AG09319 (cell line): ENCODE measurements around the gene CSNK2A1.
A peak's percentile ranks its signal among the peaks of the same experiment; 100 is the strongest.
"Not testable (repeated sequence)": the region's sequence is repeated elsewhere in the genome, so short reads cannot be mapped to it uniquely, and the experiment has no call there.

Experiments
- DNase-seq: peaks from one replicate; pipeline ENCODE4 v3.0.0-alpha.2; 2010; ENCODE audit warnings: low read depth; ENCODE audit errors: extremely low read depth
- TF ChIP-seq, protein P1 (sequence below): IDR thresholded peaks from 2 replicates; pipeline ENCODE4 v1.5.1; 2011; ENCODE audit warnings: low read depth, mild to moderate bottlenecking, inconsistent platforms, low read length, moderate library complexity

CSNK2A1 gene

DNA sequence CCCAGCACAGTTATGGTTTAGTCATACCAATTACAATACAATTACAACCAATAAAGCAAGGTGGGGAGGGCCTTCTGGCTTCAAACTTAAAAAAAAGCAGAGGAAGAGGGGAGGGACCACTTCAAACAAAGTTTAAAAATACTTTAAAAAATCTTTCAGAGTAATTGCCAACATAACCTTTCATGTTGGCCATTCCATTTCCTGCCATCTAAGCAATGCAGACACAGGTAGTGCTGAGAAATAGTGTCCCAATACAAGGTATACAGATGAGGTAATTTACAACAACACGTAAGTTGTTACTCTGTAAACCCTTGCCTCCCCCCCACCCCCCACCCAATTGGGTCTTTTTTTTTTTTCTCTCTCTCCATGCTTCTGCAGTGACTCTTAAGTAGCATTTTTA is 62.4 kb downstream of the CSNK2A1 start:
- DNase-seq = no peak
- TF ChIP-seq, protein P1, sequence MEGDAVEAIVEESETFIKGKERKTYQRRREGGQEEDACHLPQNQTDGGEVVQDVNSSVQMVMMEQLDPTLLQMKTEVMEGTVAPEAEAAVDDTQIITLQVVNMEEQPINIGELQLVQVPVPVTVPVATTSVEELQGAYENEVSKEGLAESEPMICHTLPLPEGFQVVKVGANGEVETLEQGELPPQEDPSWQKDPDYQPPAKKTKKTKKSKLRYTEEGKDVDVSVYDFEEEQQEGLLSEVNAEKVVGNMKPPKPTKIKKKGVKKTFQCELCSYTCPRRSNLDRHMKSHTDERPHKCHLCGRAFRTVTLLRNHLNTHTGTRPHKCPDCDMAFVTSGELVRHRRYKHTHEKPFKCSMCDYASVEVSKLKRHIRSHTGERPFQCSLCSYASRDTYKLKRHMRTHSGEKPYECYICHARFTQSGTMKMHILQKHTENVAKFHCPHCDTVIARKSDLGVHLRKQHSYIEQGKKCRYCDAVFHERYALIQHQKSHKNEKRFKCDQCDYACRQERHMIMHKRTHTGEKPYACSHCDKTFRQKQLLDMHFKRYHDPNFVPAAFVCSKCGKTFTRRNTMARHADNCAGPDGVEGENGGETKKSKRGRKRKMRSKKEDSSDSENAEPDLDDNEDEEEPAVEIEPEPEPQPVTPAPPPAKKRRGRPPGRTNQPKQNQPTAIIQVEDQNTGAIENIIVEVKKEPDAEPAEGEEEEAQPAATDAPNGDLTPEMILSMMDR = no peak

DNA sequence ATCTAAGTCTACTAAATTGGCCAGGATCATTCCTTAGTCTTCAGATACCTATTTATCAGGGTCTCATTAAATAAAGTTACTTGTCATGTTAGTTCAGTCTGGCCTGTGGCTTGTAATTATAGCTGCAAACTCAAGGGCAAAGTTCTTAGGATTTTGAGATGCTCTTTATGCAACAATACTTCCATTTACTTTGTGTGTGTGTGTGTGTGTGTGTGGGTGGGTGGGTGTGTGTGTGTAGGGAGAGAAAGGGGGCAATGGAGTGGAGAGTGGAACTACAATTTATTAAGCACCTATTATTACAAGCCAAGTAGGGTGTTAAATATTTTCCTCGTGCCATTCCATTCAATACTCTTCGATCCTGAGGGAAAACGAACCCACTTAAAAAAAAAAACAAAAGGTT is 63.5 kb downstream of the CSNK2A1 start:
- TF ChIP-seq, protein P1 = no peak
- DNase-seq = no peak

DNA sequence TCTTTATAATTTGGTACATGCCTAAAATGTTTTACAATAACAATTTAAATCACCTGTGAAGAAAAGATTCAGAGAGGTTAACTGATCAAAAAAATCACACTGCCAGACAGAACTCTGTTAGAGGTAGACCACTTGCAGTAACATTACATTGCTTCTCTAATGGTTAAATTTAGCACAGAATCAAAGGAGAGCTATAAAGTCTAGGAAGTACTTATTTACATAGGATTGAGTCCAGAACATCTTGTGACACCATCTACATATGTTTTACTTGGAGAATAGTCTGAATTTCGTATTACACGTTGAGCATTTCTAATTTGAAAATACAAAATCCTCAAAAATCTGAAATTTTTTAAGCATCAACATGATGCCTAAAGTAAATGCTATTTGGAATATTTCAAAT is 64.1 kb downstream of the CSNK2A1 start:
- TF ChIP-seq, protein P1 = no peak
- no peak for DNase-seq

DNA sequence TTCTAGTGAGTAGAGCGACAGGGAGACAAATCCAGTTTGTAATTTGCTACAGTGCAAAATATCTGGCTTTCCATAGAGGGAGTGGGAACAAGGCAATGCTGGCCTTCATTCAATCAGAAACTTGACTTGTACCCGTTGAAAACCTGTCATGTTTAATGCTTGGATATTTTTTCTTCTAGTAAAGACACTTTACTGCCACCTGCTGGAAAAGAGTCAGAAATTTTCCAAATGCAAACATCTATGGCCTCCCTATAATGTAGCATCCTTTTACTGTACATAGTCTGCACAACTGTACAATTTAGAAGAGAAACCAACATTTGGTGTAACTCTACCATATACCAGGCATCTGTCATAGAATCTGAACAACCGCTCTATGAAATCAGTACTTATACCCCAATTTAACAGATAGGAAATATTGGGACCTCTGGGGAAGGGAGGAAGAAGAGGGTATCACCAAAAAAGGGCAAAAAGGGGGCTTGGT is 64.6 kb downstream of the CSNK2A1 start:
- TF ChIP-seq, protein P1 = peak; percentile 56
- DNase-seq = peak; percentile 30

DNA sequence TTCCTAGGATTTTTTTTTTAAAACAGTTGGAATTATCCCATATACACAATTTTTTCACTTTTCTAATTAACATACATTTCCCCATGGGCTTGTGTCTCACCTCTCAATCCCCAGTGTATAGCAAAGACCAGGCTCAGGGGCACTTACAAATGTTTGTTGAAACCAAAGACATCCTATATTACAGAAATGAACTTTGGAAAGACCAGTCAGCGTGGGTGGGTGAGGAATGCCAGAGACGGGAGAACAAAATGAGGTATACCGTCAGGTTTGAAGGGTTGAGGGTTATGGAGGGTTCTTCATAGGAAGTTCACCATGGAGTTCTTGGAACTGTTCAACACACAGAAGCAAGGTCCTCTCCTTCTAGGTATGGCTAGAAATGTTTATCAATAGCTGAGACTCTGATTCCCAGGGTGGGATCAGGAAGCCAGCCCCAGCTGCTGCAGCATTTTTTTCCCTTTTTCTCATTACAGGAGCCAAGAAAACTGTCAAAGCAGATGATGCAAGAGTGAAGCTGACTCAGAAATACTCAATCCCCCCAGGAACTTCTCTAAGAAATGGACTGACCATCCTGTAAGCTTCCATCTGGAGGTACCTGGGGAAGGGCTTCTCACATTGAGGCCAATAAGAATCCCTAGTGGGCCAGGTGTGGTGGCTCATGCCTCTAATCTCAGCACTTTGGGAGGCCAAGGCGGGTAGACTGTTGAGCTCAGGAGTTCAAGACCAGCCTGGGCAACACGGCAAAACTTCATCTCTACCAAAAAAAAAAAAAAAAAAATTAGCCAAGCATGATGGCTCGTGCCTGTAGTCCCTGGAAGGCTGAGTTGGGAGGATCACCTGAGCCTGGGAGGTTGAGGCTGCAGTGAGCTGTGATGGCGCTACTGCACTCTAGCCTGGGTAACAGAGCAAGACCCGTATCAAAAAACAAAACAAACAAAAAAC is 65.3 kb downstream of the CSNK2A1 start:
- peak; percentile 22 for DNase-seq

DNA sequence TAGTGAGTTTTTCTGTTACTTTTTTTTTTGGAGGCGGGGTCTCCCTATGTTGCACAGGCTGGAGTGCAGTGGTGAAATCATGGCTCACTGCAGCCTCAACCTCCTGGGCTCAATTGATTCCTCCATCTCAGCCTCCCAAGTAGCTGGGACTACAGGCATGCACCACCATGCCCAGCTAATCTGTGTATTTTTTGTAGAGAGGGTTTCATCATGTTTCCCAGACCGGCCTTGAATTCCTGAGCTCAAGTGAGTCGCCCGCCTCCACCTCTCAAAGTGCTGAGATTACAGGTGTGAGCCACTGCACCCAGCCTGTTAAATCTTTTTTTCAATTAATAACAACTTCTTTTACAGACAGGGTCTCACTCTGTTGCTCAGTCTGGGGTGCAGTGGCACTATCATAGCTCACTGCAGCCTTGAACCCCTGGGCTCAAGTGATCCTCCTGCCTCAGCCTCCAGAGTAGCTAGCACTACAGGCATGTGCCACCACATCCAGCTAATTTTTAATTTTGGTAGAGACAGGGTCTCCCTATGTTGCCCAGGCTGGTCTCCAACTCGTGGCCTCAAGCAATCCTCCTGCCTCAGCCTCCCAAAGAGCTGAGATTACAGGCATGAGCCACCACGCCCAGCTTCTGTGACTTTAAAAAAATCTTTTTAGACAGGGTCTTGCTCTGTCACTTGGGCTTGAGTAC is 66.9 kb downstream of the CSNK2A1 start:
- not testable (repeated sequence) for DNase-seq

More for the DNA sequence above, 65.3 kb downstream of the CSNK2A1 start:
- TF ChIP-seq, protein P1 = no peak

DNA sequence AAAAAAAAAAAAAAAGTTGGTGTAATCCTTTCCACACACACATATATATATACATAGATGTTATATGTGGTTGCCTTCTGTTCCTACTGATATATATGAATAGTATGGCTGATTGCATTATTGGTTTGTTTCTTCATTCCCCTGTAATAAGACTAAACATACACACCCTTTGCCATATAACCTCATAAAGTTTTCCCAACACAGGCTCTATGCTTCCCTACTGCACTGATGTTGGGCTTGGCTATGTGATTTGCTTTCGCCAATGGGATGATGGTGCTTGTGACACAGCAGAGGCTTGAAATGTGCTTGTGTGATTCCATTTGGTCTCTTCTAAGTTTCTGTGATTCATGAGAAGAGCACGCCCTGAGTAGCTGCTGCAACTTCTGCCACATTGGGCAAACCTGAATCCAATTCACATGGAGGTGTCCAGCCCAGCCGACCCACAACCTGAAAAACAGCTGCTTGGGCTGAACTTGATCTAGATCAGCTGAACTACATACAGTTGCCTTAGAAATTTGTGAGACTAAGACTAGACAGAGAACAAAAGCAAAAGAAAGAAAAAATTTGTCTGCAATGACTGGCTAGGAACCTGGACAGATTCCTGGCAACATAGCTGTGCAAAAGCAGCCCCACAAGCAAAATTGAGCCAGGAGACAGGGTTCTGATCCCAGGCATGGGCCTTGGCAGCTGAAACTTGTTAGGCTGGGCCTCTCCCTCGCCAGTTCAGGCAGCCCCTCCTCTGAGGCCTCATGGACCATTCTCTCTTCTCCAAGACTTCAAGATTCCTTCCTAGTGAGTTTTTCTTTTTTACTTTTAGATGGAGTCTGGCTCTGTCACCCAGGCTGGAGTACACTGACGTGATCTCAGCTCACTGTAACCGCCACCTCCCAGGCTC is 67.9 kb downstream of the CSNK2A1 start:
- TF ChIP-seq, protein P1 = no peak
- no peak for DNase-seq
